Smooth muscle cell (in vitro differentiated cells): ENCODE results near the gene WDR49. TPM values are rescaled to one million over a fixed set of nuclear protein-coding genes. Genes with fewer than 3 reads are reported as not detected.

Experiments used
- DNase-seq: peaks from one replicate; lab custom pipeline; 2025; ENCODE audit not compliant: unreplicated experiment; lab: John Stamatoyannopoulos, UW
- H2AFZ ChIP-seq: fragments of 200-600 bp; sonication (generic); 2 replicates; pipeline ENCODE4 v1.6.0; 2016; ENCODE audit warnings: antibody characterized with exemption, low read depth, mild to moderate bottlenecking
- H3F3A ChIP-seq: fragments of 200-600 bp; sonication (generic); 2 replicates; pipeline ENCODE4 v1.6.0; 2017; ENCODE audit warnings: antibody characterized with exemption, low read depth
- H3K27ac ChIP-seq: fragments of 200-600 bp; sonication (generic); 2 replicates; pipeline ENCODE4 v1.5.1; 2016; ENCODE audit warnings: low read depth, mild to moderate bottlenecking
- H3K27me3 ChIP-seq: fragments of 200-600 bp; sonication (generic); 2 replicates; pipeline ENCODE4 v1.6.1; 2016; ENCODE audit warnings: low read depth, mild to moderate bottlenecking
- H3K36me3 ChIP-seq: fragments of 200-600 bp; sonication (generic); 2 replicates; pipeline ENCODE4 v1.5.1; 2016; ENCODE audit warnings: low read depth
- H3K4me1 ChIP-seq: fragments of 200-600 bp; sonication (generic); 2 replicates; pipeline ENCODE4 v1.5.1; 2016; ENCODE audit warnings: low read depth
- H3K4me2 ChIP-seq: fragments of 200-600 bp; sonication (generic); 2 replicates; pipeline ENCODE4 v1.6.0; 2016; ENCODE audit warnings: mild to moderate bottlenecking
- H3K4me3 ChIP-seq: fragments of 200-600 bp; sonication (generic); 2 replicates; pipeline ENCODE4 v1.5.1; 2016; ENCODE audit warnings: mild to moderate bottlenecking
- H3K79me2 ChIP-seq: fragments of 200-600 bp; sonication (generic); 2 replicates; pipeline ENCODE4 v1.6.0; 2016; ENCODE audit warnings: low read depth, mild to moderate bottlenecking
- H3K9ac ChIP-seq: fragments of 200-600 bp; sonication (generic); 2 replicates; pipeline ENCODE4 v1.6.0; 2016; ENCODE audit warnings: low read depth
- H3K9me3 ChIP-seq: fragments of 200-600 bp; sonication (generic); replicated peaks from 2 replicates; pipeline ENCODE4 v1.5.1; 2016; ENCODE audit warnings: low read depth
- H4K20me1 ChIP-seq: fragments of 200-600 bp; sonication (generic); 2 replicates; pipeline ENCODE4 v1.6.0; 2016; ENCODE audit warnings: low read depth
- WGBS: methylation state at CpG from one replicate; pipeline ENCODE4 v1.1.7; 2016; ENCODE audit warnings: low lambda C conversion rate; 5-methylcytosine and 5-hydroxymethylcytosine counted together
- polyA plus RNA-seq: library from polyadenylated mRNA; unstranded; fragments of >200 nt; fragmentation: Nextera tagmentation; extraction: Ambion mirVana; gene quantifications from 2 replicates; pipeline ENCODE4 v1.2.1, GENCODE V29; 2016
- total RNA-seq: library from RNA; depleted of rRNA; stranded (reverse); fragments of >200 nt; gene quantifications from 2 replicates; pipeline ENCODE4 v1.2.3, GENCODE V29; 2014
- TF ChIP-seq, protein P1 (sequence below): fragments of 200-600 bp; sonication (generic); IDR thresholded peaks from 2 replicates; pipeline ENCODE4 v1.5.1; 2017; ENCODE audit warnings: borderline replicate concordance, mild to moderate bottlenecking, antibody characterized with exemption; ENCODE audit not compliant: insufficient read depth, poor library complexity, severe bottlenecking

The WDR49 gene
- total and polyA plus RNA-seq, 2 experiments from 2014 or later, result 0.09 TPM; not detected in 1

DNA sequence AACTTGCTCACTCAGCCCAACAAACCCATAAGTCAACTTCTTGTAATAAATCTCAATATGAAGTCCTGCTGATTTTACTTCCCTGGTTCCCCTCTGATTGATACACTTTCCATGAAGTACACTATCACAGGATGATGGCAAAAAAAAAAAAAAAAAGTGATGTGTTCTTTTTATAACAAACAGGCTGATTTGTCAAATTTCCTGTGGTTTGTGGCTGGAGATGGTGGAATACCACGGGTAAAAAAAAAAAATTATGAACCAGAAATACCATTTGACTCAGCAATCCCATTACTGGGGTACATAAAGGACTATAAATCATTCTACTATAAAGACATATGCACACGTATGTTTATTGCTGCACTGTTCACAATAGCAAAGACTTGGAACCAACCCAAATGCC lies 169.2 kb downstream of the WDR49 start:
- TF ChIP-seq, protein P1, sequence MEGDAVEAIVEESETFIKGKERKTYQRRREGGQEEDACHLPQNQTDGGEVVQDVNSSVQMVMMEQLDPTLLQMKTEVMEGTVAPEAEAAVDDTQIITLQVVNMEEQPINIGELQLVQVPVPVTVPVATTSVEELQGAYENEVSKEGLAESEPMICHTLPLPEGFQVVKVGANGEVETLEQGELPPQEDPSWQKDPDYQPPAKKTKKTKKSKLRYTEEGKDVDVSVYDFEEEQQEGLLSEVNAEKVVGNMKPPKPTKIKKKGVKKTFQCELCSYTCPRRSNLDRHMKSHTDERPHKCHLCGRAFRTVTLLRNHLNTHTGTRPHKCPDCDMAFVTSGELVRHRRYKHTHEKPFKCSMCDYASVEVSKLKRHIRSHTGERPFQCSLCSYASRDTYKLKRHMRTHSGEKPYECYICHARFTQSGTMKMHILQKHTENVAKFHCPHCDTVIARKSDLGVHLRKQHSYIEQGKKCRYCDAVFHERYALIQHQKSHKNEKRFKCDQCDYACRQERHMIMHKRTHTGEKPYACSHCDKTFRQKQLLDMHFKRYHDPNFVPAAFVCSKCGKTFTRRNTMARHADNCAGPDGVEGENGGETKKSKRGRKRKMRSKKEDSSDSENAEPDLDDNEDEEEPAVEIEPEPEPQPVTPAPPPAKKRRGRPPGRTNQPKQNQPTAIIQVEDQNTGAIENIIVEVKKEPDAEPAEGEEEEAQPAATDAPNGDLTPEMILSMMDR, result no peak
- no peak for DNase-seq
- 84% methylated on average over 2 of the region's 2 CpGs for WGBS
- no peak overlapping the region for H3K4me2 ChIP-seq
- H3K79me2 ChIP-seq, result no peaks in the 10 kb centered on the region
- H3K27ac ChIP-seq, result no peak overlapping the region
- H3K4me3 ChIP-seq, result no peak overlapping the region
- no peak overlapping the region for H3K9ac ChIP-seq
- no peaks in the 10 kb centered on the region for H4K20me1 ChIP-seq
- no peak overlapping the region for H2AFZ ChIP-seq
- no peaks in the 10 kb centered on the region for H3K36me3 ChIP-seq
- H3K27me3 ChIP-seq, result no peaks in the 10 kb centered on the region
- no peaks in the 10 kb centered on the region for H3F3A ChIP-seq
- H3K9me3 ChIP-seq, result no peaks in the 10 kb centered on the region
- no peaks in the 10 kb centered on the region for H3K4me1 ChIP-seq

- H4K20me1 ChIP-seq, result no peaks in the 10 kb centered on the region
- H3K9ac ChIP-seq, result no peak overlapping the region
- H3K79me2 ChIP-seq, result no peaks in the 10 kb centered on the region
- H3K4me1 ChIP-seq, result no peaks in the 10 kb centered on the region
- no peak overlapping the region for H2AFZ ChIP-seq
- H3K36me3 ChIP-seq, result no peaks in the 10 kb centered on the region
- no peak overlapping the region for H3K27ac ChIP-seq
- no peaks in the 10 kb centered on the region for H3K27me3 ChIP-seq
- H3K9me3 ChIP-seq, result no peaks in the 10 kb centered on the region
- 87% methylated on average over 2 of the region's 2 CpGs for WGBS
- H3K4me2 ChIP-seq, result no peak overlapping the region
- no peaks in the 10 kb centered on the region for H3F3A ChIP-seq
- TF ChIP-seq, protein P1, result no peak
- no peak overlapping the region for H3K4me3 ChIP-seq
- DNase-seq, result no peak
Observed at GRCh38 chr3:167483708-167484475, 169.8 kb downstream of the WDR49 start.

- Histone ChIP-seq H3K27ac (no peak overlapping the region), H3K27me3 (no peaks in the 10 kb centered on the region), H3K9ac (no peak overlapping the region), H4K20me1 (no peaks in the 10 kb centered on the region), H3K4me3 (no peak overlapping the region), H3F3A (no peaks in the 10 kb centered on the region), H3K9me3 (no peaks in the 10 kb centered on the region), H3K36me3 (no peaks in the 10 kb centered on the region), H3K4me2 (no peak overlapping the region), H3K79me2 (no peaks in the 10 kb centered on the region), H2AFZ (no peak overlapping the region), H3K4me1 (no peaks in the 10 kb centered on the region)
- TF ChIP-seq, protein P1, result no peak
- no peak for DNase-seq
Observed at GRCh38 chr3:167481164-167481563, 172.6 kb downstream of the WDR49 start.

DNA sequence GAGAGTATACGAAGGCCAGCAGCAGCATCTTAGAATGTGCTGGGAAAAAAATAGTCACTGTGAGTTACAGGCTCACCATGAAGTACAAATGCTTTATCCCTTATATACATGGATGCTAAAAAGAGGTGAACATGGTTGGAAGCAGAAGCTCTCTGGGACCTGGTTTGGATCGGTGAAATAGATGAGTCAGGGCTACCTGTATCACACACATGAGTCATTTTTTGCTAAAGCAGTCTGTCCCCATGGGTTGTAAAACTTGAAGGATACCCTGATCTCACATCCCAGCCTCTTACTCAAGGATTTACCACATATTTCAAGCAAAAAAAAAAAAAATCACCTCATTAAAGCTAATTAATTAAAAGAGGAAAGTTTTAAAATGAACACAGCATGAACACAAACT lies 173.0 kb downstream of the WDR49 start:
- 89% methylated on average over 2 of the region's 2 CpGs for WGBS

More for the DNA sequence above, 173.0 kb downstream of the WDR49 start:
- Histone ChIP-seq H3F3A (no peaks in the 10 kb centered on the region), H3K4me2 (no peak overlapping the region), H3K4me1 (no peaks in the 10 kb centered on the region), H3K79me2 (no peaks in the 10 kb centered on the region), H3K9me3 (no peaks in the 10 kb centered on the region), H3K9ac (no peak overlapping the region), H3K4me3 (no peak overlapping the region), H2AFZ (no peak overlapping the region), H4K20me1 (no peaks in the 10 kb centered on the region), H3K27ac (no peak overlapping the region), H3K36me3 (no peaks in the 10 kb centered on the region), H3K27me3 (no peaks in the 10 kb centered on the region)
- no peak for DNase-seq
- TF ChIP-seq, protein P1, result no peak
